Measurements from ENCODE around the gene MAEA.
"Not testable (repeated sequence)": the region's sequence is repeated elsewhere in the genome, so short reads cannot be mapped to it uniquely, and the experiment has no call there.

The MAEA gene

DNA sequence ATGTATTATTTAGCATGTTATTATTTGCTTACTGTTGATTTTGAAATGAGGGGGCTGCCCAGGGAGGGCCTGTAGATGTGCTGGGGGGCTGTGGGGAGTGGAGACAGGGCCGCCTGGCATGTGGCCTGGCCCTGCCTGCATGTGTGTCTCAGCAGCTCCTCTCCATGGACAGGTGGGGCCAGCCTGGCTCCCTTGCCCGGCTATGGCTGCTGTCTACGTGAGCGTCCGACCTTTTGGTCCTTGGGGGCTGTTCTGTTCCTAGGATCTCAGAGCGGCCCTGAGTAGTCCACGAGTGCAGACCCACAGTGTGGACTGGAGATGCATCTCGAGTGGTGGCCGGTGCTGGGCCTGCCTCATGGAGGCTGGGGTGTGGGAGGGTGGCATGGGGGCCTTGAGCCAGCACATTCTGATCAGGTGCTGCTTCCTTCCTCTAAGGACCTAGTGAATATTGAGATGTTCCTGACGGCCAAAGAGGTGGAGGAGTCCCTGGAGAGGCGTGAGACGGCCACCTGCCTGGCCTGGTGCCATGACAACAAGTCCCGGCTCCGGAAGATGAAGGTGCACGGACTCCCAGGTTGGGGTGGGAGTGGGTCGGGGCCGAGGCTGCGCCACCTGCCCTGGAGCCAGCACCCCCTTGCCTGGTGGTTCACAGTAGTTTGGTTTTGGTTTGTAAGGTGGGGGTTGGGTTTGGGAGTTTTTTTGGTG lies 32.4 kb downstream of the MAEA start:
- DNase-seq (ENCODE audit: low read depth): no peak

DNA sequence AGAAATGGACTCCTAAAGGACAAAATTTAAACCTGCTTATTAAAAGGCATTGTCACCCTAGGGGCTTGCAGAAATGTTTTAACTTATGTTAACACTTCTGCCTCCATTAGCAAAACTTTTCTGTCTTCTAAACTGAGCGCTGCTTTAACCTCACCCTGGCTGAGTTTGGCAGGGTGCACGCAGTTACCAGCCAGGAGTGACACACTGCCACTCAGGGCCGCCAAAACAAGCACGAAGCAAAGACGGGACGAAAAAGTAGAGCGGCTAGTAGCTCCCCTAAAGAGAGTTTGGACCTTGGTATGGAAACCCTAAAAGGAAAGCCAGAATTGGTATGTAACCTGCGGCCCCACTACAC lies 33.6 kb downstream of the MAEA start:
- DNase-seq (ENCODE audit: low read depth): no peak

DNA sequence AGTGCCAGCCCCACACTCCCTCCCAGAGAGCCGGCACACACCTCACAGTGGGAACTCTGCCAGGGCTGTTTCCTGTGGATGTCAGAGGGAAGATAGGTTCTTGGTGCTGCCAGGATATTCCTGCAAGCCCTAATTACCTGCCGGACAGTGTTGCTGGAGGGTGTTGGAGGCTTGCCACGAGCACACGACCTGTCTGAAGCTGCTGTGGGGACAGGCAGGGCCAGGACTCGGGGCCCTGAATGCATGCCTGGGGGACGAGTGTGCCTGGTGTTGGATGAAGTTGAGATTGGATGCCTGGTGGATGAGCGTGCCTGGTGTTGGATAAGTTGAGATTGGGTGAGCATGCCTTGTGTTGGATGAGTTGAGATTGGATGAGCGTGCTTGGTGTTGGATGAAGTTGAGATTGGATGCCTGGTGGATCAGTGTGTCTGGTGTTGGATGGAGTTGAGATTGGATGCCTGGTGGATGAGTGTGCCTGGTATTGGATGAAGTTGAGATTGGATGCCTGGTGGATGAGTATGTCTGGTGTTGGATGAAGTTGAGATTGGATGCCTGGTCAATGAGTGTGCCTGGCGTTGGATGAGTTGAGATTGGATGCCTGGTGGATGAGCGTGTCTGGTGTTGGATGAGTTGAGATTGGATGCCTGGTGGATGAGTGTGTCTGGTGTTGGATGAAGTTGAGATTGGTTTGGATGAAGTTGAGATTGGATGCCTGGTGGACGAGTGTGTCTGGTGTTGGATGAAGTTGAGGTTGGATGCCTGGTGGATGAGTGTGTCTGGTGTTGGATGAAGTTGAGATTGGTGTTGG lies 34.1 kb downstream of the MAEA start:
- DNase-seq (ENCODE audit: low read depth): no peak

DNA sequence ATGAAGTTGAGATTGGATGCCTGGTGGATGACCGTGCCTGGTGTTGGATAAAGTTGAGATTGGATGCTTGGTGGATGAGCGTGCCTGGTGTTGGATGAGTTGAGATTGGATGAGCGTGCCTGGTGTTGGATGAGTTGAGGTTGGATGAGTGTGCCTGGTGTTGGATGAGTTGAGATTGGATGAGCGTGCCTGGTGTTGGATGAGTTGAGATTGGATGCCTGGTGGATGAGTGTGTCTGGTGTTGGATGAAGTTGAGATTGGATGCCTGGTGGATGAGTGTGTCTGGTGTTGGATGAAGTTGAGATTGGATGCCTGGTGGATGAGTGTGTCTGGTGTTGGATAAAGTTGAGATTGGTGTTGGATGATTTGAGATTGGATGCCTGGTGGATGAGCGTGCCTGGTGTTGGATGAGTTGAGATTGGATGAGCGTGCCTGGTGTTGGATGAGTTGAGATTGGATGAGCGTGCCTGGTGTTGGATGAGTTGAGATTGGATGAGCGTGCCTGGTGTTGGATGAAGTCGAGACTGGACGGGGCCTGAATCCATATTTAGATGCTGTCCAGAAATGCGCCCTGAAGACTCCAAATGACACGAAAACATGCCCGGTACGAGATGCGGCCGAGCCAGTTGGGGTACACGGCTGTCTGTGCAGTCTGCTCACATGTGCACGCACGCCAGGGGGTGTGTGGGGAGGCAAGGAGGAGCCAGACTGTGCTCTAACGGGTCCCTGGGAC lies 34.9 kb downstream of the MAEA start:
- DNase-seq (ENCODE audit: low read depth): not testable (repeated sequence)

DNA sequence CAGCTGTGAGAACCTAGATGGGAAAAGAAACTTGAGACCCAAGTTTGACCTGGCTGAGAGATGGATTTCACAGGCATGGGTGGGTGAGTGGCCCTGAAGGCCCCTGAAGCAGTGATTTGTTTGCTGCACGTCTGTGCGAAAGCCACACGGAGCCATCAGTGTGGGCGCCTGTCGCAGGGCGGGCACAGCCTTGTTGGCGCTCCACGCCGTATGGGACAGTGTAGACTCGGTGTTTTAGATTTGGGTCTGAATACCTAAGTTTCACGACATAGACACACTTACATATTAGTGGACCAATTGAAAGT lies 35.4 kb downstream of the MAEA start:
- DNase-seq (ENCODE audit: low read depth): no peak

DNA sequence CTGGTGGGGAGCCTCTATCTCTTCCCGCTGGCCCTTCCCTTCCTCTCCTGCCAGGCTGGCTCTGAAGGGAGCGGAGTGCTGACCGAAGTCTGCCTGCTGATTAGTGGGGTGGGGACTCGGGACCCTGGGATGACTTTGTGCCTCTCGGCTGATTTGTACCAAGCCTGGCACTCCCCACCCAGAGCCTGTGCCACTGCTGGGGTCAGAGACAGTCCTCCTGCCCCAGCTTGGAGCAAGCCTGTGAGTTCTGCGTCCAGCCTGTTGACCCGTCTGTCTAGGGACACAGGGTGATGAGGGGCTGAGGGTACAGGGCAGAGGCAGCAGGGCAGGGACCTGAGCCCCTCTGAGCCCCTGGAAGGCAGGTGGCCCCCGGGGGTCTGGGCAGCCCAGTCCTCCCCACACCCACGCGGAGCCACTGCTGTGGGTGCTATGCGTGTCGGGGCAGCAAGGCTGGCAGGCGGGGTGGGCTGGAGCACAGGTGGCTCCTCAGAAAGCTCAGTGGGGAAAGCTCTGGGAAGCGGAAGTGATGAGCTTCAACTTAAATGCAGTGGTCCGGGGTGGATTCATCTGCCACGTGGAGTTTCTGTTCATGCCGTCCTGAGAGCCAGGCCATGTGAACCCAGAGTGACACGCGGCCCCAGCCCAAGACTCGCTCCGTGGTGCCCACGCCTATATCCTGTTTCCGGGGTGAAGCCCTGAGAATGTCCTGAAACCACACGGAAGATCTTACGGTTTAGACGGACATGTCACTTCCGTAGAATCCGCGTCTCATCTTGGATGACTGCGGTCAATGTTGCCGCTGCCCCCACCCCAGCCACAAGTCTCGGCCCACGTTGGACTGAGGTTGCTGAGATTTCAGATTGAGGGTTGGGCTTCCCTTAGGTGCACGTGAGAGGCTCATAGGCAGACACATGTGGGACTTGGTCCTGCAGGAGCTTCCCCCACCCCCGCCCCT lies 36.3 kb downstream of the MAEA start:
- DNase-seq (ENCODE audit: low read depth): no peak

DNA sequence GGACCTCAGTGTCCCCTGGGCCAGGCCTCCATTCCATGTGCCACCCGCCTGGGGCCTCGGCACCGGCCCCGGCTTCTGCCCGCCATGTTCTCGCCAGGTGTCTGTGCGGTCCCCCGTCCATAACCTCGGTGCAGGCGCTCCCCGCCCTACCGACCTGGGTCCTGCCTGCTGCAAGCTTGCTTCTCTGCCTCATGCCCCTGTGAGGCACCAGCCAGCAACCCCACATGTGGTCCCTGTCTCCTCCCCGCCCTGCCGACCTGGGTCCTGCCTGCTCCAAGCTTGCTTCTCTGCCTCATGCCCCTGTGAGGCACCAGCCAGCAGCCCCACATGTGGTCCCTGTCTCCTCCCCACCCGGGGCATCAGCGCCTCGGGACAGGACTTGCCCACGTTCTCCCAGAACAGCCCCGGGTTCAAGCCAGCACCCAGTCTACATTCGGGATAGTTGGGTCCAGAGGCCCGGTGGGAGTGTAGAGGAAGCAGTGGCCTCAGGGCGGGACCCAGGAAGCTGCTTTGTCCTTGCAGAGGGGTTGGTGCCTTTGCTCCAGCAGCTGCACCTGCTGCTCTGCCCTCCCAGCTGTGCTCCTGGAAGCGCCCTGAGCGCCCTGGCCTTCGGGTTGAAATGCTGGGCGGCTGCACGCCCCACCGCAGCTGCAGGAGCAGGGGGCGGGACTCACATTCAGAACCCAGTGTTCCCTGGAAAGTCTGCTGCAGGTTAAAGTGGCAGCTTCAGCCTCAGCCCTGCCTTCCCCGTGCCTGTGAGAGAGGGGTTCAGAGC lies 37.2 kb downstream of the MAEA start:
- DNase-seq (ENCODE audit: low read depth): no peak

DNA sequence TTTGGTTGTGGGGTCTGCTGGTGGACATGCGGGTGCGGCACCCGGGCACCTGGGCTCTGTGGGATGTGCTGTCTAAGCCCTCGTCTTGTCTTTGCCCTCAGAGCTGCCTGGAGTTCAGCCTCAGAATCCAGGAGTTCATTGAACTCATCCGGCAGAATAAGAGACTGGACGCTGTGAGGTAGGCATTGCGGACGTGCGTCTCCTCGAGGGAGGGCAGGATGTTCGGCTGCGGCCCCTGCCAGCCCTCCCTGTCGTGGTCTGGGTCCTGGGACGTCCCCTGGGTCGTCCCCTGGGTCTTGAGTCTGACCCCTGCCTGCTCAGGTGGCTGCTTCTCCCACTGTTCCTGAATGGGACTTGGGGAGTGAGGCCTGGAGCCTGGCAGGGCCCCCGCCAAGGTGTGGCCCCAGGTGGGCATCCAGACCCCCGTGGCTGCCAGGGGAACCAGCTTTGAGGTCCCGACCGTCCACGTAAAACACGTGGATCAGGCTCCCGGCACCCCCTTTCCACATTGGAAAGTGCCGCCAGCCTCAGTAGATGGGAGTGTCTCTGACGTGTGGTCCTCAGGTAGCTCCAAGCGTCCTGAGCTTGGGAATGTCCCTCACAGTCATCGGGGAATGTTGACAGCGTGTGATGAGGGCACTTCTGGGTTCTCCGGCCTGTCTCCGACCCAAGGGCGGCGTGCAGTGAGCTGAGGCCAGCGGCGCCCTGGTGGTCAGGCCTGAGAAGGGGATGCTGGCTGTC lies 38.0 kb downstream of the MAEA start:
- DNase-seq (ENCODE audit: low read depth): no peak

DNA sequence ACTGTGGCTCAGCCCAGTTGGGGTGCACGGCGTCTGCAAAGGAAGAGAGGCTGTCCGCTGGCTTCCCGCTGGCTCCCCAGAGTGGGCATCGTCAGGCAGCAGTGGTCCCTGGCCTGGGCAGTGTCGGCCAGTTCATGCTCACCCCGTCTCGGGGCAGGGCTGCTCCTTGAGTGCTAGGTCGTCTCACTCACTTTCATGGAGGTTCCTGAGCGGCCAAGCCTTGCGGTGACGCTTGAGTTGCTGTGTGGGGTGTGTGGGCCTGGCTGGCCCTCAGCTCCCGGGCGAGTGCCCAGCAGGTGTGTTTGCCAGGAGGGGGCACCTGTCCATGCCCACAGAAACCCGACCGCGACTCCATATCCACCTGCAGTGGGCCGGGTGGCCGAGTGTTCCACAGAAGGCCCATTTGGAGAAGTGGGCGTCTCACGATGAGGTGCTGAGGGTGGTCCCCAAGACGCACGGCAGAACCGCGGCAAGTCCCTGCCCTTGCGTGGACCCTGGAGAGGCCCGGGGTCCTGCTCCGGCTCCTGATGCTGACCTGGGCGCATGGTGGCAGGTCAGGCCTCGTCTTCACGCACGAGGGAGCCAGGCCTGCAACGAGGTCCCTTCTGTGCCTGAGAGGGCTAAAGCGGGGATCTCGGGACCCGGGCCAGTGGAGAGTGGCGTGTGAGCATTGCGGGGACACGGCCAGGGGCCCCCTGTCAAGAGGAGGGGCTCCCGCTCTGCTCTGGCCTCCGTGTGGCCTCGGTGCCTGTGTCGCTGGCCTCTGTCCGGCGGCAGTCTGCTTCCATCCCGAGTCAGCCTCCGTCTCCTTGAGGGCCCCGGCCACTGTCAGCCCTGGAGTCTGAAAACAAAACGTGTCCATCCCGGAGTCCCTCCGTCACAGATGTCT lies 38.8 kb downstream of the MAEA start:
- no peak for DNase-seq (ENCODE audit: low read depth)

DNA sequence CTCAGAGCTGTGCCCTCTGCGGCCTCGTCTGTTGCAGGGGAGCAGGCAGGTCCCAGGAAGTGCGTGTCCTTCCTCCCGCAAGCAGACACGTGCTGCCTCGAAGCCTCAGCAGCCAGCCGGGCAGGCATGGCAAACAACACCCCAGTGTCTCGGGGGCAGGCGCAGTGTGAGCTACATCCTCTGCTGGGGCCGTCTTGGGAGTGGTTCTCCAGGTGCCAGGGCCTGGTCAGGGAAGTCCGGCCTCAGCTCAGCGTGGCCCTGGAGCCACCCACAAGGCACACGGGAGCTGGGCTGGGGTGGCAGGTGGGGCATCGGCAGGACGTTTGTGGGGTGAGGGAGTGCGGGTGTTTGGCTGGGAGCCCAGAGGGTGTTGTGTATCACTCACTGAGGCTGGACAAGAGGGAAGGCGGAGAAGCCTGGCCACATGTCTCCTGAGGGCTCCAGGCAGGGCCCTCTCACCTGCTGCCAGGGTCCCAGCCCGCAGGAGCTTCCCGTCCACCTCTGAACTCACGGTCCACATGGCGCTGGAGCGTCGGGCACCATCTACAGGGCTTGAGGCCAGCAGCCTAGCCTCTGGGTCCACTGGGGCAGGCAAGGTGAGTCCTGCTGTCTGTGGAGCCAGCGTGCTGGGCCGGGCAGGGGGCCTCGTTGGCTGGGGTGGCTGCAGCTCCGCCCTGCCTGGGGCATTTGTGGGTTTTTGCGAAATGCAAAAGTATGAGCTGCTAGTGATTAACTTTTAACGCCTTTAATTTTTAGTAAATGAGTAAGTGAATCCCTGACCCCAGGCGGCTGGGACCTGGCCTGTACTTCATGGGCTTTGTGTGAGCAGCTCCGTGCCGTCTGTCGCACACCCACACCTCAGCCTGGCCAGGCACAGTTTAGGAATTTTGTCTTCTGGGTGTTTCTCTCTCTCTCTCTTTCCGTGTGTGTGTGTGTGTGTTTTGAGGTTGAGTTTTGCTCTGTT lies 40.0 kb downstream of the MAEA start:
- DNase-seq (ENCODE audit: low read depth): no peak

DNA sequence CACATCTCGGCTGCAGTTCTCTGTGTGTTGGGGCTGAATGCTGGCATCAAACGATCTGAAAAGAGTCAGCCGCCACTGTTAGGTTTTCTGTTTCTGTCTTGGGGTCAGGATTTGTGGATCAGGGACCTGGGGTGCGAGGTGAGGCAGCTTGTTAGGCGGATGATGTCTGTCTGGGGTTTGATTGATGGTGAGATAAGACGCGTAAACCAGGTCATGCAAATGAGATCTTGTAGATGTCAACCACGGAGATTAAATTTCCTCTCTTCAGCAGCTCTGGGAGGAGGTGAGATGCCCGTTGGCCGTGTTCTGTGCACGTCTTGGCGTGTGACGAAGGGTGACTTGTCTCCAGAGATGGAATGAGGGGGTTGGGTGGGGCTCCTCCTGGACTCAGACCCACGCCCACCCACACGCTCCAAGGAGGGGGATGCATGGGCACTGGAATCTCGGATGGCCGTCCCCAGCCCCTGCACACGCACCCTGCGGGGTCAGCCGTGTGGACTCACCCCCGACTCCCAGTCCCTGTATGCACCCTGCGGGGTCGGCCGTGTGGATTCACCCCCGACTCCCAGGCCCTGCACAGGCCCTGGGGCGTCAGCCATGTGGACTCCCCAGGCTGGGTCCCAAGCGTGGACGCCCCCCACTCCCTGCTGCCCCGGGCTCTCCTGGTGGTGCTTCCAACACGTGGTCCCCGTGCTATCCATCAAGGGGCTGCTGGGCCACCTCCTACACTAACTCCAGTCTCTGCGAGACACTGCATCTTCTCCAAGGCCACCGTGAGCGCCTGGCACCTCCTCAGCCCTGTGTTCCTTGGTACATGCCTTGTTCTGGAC lies 41.3 kb downstream of the MAEA start:
- no peak for DNase-seq (ENCODE audit: low read depth)

DNA sequence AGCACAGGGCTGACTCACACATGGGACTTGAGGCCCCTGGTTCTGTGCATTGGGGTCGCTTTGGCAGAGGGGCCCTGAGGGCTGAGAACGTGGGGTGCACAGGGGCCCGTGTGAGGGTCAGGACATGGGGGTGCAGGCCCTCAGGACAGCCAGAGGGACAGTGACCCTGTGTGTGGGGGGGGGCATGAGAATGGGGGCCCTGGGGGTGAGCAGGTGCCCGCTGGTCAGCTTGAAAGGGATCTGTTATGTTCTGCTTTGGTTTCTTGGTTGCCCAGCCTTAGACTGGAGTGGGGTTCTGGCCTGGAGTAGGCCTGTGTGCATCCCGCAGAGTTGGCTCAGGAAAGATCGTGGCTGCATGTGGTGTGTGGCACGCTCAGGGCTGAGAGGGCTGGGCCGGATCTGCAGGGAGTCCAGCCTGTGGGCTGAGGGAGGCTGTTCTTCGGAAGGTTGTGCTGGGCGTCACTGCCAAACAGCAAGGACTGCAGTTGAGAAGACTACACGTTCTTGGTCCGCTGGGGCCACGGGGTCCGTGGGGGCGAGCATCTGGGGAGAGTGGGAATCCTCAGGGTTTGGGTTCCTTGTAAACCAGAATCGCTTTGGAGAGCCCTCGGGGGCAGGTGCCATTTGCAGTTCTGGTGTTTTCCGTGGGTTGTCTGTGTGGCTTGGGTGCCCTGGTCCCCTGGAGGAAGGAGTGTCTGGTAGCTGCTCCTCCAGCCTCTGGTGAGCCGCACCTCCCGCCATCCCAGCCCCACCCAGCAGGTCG lies 42.1 kb downstream of the MAEA start:
- no peak for DNase-seq (ENCODE audit: low read depth)

DNA sequence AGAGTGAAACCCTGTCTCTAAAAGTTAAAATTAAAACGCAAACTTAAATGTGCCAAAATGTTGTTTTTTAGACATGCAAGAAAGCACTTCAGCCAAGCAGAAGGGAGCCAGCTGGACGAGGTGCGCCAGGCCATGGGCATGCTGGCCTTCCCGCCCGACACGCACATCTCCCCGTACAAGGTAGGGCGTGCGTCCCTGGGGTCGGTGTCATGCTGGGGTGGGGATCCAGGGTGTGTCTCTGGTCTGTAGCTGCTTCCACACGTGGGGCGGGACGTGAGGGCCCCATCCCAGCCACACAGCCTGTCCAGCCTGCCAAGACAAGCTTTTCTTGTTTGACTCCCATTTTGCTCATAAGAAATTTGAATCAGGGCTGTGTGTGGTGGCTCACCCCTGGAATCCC lies 43.0 kb downstream of the MAEA start:
- no peak for DNase-seq (ENCODE audit: low read depth)

DNA sequence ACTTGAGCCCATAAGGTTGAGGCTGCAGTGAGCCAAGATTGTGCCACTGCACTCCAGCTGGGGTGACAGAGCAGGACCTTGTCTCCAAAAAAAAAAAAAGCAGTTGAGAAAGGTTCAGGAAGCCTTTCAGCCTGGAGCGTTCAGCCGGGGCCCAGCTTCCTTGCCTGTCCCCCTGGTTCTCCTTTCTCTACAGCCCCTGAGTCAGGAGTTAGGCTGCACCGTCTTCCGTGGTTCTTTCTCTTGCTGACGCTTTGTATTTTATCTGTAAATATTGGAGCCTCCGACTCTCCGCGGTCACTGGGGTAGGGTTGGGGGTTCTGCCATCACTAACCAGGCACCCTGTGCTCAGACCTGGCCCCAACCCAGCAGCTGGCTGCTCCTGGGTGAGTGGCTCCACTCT lies 43.6 kb downstream of the MAEA start:
- no peak for DNase-seq (ENCODE audit: low read depth)

DNA sequence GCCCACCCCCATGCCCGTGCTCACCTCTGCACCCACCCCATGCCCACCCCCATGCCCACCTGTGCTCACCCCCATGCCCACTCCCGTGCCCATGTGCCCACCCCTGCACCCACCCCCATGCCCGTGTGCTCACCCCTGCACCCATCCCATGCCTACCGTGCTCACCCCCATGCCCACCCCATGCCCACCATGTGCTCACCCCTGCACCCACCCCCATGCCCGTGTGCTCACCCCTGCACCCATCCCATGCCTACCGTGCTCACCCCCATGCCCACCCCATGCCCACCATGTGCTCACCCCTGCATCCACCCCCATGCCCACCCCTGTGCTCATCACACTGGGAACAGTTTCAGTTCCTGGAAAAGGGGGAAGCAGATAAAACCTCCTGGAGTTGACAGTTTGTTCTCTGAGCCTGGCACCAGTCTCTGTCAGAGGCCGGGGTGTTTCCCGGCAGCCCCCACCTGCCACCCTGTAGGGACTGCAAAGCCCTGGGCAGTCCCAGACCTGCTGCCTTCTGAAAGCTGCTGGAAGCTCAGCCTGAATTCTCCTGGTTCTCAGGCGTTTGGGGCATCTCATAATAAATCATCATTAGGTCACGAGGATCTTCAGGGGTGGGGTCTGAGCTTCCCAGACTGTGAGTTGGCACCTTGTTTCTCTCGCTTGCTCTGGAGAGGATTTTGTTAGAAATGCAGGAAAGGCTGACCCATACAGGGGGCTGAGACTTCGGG lies 44.3 kb downstream of the MAEA start:
- DNase-seq (ENCODE audit: low read depth): not testable (repeated sequence)

DNA sequence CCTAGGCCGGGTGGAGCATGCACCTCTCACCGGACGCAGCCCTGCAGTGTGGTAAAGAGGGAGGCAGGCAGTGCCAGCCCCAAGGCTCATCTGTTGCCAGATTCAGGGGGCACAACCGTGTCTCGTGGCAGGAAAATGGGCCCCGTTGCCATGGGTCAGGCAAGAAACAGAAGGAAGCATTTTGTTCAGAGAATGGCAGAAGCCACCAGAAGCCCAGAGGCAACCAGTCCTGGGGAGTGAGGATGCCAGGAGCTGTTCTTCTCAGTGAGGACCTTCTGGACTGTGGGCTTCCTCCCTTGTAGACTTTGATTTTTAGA lies 44.8 kb downstream of the MAEA start:
- no peak for DNase-seq (ENCODE audit: low read depth)
